GM21381 (cell line): ENCODE results near the gene GSTP1.
"Not testable (repeated sequence)": the region's sequence is repeated elsewhere in the genome, so short reads cannot be mapped to it uniquely, and the experiment has no call there.

Source experiments
- ATAC-seq: cut with Tn5 transposase; IDR thresholded peaks from one replicate; pipeline ENCODE4 v1.9.1; 2021; ENCODE audit warnings: mild to moderate bottlenecking, moderate library complexity; ENCODE audit not compliant: unreplicated experiment

GSTP1 gene

DNA sequence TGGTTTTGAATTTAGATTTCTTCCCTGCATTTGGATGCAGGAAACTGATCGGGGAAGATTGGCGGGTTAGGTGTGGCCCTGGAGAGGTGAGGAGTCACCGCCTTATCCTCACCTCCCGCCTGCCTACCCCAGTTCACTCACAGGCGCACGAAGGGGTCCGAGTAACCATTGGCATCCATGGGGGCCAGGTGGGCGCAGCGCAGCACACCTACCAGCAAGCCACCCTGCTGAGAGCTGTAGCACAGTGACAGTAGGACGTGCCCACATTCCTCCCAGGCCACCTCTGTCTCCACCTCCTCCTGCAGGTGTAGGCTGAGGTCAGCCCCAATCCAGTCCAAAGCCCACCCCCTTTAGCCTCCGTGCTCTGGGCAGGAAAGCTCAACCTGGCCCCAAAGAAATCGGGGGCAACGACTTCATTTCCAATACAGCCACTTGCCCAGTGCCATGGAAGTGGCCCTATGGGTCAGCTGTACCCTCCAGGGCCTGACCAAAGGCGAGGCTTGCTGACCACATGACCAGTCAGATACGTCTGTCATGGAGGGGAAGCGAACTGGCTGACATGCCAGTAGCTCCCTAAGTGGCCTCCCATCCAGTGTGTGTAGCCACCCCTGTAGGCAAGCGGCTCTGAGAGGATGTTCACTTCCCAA is 29.8 kb downstream of the GSTP1 start:
- no peak for ATAC-seq

DNA sequence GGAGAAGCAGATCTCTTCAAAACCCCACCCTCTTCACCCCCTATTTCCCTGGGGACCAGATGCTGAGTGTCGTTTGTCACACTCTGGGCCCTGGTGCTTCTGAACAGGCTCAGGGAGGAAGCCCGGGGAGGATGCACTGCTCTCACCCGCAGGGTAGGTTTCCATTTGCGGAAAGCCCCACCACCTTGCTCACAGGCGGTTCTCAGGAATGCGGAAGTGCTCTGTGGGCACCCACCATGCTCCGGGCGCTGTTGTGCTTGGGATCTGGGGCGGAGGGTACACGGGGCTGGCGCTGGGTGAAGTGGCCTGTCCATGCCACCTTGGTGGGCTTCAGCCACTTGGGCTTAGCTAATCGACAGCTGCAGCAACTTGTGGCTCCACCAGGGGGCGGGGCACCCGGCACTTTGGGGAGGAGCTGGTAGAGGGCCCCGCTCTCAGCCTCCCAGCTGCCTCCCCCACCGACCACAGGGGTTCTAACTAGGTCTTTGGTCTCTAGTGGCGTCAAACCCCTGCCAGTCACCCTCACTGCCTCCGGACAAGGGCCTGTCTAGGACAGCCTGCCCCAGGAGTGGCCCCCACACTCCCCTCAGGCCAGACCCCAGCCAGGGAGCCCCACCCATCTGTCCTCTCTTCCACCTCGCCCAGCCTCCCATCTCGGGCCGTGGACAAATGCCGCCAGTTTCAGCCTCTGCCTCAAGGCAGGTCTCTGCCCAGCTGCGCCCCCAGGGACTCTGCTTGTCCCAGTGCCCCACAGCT is 30.5 kb downstream of the GSTP1 start:
- ATAC-seq: peak; percentile 70

DNA sequence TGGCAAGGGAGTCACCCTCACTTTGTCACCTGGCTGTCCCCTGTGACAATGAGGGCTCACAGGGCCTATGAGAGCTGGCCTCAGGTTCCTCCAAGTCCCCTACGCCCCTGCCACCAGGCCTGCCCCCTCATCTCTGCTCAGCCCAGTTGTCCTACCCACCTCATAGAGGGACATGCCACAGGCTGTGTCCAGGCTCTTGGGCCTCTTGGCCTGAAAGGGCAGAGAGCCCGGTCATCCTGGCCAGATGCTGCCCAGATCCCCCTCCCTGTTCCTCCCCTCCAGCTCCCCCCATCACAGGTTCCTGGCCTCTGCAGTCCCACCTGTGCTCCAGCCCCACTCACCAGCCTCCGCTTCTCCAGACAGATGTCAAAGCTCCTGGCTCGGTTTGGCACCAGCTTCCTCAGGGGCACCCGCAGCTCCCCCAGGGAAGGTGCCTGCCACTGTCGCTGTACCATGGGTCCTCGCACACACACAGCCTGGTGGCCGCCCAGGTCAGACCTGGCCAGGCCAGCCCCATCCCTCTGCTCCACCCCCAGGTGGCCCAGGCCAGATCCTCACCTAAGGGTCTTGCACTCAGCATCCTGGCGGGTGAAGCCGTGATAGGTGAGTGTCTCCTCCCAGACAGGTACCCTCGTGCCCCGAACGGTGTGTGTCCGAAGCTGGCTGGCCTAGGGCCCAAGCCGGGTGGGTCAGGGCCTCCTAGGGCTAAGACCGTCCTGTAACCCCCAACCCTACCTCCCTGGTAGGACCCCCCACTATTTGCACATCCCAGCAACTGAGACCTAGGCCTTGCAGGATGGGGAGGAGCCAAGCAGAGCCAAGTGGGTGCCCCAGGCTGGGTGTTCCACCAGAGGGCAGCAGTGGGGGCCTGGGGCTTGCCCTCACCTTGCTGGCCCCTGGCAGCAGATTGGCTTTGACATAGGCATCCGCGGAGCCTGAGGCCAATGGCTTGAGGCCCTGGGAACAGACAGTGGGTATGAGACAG is 31.4 kb downstream of the GSTP1 start:
- ATAC-seq: no peak

DNA sequence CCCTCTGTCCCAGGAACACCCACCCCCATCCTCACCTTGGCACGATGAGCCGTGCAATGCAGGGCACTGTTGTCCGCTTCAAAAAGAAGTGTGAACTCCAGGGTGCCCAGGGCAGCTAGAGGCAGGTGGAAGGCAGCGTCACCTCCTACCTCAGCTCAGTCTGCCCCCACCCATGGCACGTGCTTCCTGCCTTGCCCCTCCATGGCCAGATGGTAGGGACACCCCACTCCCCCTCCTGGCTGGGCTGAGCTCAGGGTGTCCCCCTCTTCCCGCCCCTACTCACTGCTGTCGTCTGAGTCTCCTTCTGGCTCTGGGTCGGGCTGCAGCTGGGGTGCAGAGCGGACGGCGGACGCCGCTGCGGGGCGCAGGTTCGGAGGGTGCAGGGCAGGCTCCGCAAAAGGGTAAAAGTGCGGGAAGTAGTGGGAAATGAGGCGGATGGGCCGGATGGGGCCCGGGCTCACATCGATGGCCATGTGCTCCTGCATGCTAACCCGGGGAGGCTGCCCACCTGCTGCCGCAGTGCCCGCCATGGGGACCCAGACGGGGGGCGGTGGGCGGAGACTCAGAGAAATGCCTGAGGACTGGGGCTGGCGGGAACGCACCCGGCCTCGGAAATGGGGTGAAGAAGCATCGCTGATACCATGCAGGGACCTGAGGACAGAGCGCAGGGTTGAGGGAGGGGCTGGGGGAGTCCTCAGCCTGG is 32.3 kb downstream of the GSTP1 start:
- ATAC-seq: no peak

DNA sequence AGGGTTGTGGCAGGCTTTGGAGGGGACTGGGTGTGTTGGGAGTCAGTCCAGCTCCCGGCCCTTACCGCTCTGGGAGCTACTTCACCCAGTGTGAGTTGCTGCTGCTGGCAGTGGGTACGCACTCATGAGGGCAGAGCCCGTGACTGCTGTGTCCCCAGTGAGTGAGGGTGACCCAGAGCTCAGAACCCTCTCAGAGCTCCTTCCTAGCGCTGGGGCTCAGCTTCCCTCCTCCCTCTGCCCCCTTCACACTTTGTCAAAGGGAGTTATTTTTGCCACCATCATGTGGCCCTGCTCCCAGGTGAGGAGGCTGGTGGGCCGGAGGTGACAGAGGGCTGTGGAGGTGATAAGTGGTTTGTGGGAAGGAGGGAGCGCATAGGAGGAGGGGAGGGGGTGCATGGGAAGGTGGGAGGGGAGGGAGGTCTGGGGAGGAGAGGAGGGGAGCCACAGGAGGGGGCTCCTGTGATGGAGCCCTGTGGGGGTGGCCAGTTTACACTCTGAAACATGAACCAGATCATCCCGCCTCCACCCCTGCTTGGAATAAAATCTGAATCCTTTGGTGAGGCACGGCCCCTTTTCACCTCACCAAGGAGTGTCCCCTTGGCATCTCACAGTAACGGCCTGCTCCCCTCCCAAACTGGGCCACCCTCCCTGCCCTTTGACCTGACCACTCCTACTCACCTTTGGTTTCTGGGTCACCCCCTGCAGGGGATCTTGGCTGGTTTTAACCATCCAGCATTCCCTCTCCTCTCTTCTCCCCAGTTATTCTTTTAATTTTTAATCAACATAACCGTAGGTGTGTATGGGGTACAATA is 33.0 kb downstream of the GSTP1 start:
- no peak for ATAC-seq

DNA sequence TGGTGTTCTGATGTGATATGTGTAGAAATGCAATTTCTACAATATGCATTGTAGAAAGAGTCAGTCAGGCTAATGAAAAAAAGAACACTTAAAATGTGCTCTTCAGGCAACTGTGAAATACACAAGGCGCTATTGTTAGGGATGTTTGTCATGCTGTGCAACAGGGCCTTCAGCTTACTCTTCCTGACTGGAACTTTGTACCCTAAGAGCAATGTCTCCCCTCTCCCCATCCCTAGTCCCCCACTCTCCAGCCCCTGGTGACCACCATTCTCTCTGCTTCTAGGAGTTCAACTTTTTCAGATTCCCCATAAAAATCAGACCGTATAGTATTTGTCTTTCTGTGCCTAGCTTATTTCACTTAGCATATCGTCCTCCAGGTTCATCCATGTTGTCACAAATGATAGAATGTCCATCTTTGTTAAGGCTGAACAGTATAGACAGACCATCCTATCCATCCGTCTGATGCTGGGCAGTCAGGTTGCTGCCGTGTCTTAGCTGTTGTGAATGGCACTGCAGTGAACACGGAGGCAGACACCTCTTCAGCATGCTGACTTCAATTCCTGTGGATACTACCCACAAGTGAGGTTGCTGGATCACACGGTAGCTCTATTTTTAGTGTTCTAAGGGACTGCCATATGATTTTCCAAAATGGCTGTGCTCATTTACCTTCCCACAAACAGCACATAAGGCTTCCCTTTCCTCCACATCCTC is 33.8 kb downstream of the GSTP1 start:
- ATAC-seq: no peak

DNA sequence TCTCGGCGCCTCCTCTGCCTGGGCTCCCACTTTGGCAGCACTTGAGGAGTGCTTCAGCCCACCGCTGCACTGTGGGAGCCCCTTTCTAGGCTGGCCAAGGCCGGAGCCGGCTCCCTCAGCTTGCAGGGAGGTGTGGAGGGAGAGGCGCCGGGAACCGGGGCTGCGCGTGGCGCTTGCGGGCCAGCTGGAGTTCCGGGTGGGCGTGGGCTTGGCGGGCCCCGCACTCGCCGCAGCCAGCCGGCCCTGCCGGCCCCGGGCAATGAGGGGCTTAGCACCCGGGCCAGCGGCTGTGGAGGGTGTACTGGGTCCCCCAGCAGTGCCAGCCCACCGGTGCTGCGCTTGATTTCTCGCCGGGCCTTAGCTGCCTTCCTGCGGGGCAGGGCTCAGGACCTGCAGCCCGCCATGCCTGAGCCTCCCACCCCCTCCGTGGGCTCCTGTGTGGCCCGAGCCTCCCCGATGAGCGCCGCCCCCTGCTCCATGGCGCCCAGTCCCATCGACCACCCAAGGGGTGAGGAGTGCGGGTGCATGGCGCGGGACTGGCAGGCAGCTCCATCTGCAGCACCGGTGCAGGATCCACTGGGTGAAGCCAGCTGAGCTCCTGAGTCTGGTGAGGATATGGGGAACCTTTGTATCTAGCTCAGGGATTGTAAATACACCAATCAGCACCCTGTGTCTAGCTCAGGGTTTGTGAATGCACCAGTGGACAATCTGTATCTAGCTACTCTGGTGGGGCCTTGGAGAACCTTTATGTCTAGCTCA is 35.5 kb downstream of the GSTP1 start:
- not testable (repeated sequence) for ATAC-seq

DNA sequence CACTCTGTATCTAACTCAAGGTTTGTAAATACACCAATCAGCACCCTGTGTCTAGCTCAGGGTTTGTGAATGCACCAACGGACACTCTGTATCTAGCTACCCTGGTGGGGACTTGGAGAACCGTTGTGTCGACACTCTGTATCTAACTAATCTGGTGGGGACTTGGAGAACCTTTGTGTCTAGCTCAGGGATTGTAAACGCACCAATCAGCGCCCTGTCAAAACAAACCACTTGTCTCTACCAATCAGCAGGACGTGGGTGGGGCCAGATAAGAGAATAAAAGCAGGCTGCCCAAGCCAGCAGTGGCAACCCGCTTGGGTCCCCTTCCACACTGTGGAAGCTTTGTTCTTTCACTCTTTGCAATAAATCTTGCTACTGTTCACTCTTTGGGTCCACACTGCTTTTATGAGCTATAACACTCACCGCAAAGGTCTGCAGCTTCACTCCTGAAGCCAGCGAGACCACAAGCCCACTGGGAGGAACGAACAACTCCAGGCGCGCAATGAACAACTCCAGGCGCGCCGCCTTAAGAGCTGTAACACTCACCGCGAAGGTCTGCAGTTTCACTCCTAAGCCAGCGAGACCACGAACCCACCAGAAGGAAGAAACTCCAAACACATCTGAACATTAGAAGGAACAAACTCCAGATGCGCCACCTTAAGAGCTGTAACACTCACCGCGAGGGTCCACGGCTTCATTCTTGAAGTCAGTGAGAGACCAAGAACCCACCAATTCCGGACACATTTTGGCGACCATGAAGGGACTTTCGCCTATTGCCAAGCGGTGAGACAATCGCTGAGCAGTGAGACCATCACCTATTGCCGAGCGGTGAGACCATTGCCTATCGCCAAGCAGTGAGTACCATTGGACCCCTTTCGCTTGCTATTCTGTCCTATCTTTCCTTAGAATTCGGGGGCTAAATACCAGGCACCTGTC is 36.3 kb downstream of the GSTP1 start:
- not testable (repeated sequence) for ATAC-seq

DNA sequence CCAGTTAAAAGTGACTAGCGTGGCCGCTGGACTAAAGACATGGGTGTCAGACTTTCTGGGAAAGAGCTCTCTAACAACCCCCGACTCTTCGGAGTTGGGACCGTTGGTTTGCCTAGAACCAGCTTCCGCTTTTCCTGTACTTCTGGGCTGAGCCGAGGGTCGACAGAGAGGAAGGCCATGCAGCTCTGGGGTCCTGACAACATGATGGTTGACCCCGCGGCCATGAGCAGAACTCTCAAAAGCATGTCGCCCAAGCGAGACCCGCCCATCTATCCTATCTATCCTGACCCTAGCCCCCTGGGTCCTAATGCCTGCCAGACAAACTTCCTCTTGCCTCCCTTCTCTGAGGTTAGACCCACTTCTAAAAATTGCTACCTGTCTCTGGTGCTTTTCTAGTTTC is 37.0 kb downstream of the GSTP1 start:
- ATAC-seq: not testable (repeated sequence)

DNA sequence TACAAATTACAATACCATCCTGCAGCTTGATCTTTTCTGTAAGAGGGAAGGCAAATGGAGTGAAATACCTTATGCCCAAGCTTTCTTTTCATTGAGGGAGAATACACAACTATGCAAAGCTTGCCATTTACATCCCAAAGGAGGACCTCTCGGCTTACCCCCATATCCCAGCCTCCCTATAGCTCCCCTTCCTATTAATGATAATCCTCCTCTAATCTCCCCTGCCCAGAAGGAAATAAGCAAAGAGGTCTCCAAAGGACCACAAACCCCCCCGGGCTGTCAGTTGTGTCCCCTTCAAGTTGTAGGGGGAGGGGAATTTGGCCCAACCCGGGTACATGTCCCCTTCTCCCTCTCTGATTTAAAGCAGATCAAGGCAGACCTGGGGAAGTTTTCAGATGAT is 38.3 kb downstream of the GSTP1 start:
- not testable (repeated sequence) for ATAC-seq

DNA sequence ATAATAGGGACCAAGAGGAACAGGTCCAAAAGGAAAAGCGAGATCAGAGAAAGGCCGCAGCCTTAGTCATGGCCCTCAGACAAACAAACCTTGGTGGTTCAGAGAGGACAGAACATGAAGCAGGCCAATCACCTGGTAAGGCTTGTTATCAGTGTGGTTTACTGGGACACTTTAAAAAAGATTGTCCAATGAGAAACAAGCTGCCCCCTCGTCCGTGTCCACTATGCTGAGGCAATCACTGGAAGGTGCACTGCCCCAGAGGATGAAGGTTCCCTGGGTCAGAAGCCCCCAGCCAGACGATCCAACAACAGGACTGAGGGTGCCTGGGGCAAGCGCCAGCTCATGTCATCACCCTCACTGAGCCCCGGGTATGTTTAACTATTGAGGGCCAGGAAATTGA is 39.3 kb downstream of the GSTP1 start:
- not testable (repeated sequence) for ATAC-seq

DNA sequence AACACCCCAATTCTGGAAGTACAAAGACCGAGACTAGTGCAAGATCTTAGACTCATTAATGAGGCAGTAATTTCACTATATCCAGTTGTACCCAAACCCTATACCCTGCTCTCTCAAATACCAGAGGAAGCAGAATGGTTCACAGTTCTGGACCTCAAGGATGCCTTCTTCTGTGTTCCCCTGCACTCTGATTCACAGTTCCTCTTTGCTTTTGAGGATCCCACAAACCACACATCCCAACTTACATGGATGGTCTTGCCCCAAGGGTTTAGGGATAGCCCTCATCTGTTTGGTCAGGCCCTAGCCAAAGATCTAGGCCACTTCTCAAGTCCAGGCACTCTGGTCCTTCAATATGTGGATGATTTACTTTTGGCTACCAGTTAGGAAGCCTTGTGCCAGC is 40.2 kb downstream of the GSTP1 start:
- not testable (repeated sequence) for ATAC-seq

DNA sequence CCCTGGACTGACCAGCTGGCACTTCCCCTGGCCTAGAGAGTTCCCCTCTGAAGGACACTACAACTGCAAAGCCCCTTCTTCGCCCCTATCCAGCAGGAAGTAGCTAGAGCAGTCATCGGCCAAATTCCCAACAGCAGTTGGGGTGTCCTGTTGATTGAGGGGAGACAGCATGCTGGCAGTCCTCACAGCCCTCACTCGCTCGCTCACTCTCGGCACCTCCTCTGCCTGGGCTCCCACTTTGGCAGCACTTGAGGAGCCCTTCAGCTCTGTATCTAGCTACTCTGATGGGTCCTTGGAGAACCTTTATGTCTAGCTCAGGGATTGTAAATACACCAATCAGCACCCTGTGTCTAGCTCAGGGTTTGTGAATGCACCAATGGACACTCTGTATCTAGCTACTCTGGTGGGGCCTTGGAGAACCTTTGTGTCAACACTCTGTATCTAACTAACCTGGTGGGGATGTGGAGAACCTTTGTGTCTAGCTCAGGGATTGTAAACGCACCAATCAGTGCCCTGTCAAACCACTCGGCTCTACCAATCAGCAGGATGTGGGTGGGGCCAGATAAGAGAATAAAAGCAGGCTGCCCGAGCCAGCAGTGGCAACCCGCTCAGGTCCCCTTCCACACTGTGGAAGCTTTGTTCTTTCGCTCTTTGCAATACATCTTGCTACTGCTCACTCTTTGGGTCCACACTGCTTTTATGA is 42.7 kb downstream of the GSTP1 start:
- not testable (repeated sequence) for ATAC-seq

DNA sequence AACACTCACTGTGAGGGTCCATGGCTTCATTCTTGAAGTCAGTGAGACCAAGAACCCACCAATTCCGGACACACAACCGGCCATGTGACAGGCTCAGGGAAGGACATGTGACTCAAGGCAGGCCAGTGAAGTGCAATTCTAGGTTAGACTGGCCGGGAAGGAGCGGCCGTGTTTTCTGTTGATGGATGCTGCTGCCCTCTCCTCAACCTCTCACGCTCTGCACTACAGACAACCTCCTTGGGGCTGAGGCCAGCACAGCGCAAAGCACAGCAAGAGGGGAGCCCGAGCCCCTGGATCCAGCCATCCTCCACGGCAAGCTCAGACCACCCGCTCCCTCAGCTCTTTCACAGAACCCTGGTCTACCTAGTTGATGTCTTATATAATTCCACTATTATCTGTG is 43.4 kb downstream of the GSTP1 start:
- ATAC-seq: no peak

DNA sequence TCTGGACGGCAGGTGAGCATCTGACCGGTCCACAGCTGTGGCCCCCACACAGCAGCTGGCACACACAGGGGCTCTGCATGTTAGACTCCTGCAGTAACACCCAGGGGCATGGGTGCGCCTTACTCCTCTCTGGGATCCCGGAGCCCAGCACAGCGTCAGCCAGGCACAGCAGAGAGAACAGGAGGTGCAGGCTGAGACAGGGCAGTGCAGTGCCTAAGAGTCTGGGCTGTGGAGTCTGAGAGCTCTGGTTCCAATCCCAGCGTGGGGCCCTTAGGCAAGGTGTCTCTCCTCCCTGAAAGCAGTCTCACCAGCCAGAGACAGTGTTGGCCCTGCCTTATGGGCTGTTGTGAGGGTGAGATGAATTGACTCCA is 43.8 kb downstream of the GSTP1 start:
- ATAC-seq: no peak

DNA sequence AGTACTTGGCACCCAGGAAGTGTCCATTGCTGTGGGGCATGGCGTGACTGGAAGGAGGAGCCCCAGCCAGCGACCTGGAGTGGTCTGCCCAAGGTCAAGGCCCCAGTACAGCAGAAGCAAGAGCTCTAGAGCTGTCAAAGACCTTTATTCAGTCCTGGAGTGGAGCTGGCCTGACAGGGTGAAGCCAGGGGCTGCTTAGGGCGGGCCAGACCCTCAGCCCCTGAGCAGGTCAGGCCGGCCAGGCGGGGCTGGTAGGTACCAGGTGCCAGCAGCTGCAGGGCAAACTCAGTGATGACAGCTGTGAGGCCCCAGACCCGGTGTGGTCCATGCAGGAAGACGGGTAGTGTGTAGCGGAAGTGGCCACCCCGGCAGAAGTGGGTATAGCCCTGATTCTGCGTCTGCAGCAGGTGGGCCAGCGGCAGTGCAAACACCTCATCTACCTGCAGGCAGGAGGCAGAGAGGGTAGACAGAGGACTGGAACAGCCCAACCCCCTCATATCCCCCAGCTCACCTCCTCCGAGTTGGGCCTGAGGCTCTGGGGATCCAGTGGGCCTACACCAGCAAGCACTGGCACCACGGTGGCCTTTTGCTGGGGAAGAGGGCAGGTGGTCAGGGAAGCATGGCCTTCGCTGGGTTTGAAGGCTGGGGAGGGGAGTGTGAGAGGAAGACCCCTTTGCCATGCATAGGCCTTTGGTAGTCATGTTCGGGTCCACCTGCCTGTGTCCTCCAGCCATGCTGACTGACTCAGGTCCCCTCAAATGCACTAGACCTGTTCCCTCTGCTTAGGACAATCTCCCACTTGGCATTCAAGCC is 44.4 kb downstream of the GSTP1 start:
- no peak for ATAC-seq
